Large intestine (tissue), 3 donors: ENCODE measurements around the gene FCRL1. TPM values are rescaled to one million over a fixed set of nuclear protein-coding genes. Genes with fewer than 3 reads are reported as not detected.

Experiments
- DNase-seq, 2 donors: peaks; one replicate each; pipeline versions ENCODE4 v3.0.0 to v3.0.0-alpha.2; 2013
- H3K27ac ChIP-seq: one replicate; pipeline ENCODE4 v1.5.1; 2013; ENCODE audit warnings: low read length
- H3K27me3 ChIP-seq: 2 replicates; pipeline ENCODE4 v1.6.1; 2013; ENCODE audit warnings: low read length; ENCODE audit not compliant: control insufficient read depth, insufficient read depth
- H3K36me3 ChIP-seq: 2 replicates; pipeline ENCODE4 v1.6.1; 2013; ENCODE audit warnings: low read length; ENCODE audit not compliant: control insufficient read depth, insufficient read depth
- H3K4me1 ChIP-seq: one replicate; pipeline ENCODE4 v1.6.1; 2013; ENCODE audit warnings: low read length; ENCODE audit not compliant: control insufficient read depth, insufficient read depth
- H3K4me3 ChIP-seq: one replicate; pipeline ENCODE4 v1.5.1; 2013; ENCODE audit warnings: low read length
- H3K9me3 ChIP-seq: one replicate; pipeline ENCODE4 v1.6.1; 2013; ENCODE audit warnings: mild to moderate bottlenecking, low read depth, low read length, moderate library complexity; ENCODE audit not compliant: control insufficient read depth
- WGBS: methylation state at CpG from one replicate; pipeline ENCODE4 v1.1.5; 2013; ENCODE audit warnings: low lambda C conversion rate; ENCODE audit not compliant: insufficient coverage; 5-methylcytosine and 5-hydroxymethylcytosine counted together
- polyA plus RNA-seq: library from polyadenylated mRNA; unstranded; fragments of 120-200 nt; gene quantifications from one replicate; pipeline ENCODE4 v1.2.1, GENCODE V29; 2013

Gene FCRL1
- polyA plus RNA-seq, 1 donor, result 0.52 TPM

DNA sequence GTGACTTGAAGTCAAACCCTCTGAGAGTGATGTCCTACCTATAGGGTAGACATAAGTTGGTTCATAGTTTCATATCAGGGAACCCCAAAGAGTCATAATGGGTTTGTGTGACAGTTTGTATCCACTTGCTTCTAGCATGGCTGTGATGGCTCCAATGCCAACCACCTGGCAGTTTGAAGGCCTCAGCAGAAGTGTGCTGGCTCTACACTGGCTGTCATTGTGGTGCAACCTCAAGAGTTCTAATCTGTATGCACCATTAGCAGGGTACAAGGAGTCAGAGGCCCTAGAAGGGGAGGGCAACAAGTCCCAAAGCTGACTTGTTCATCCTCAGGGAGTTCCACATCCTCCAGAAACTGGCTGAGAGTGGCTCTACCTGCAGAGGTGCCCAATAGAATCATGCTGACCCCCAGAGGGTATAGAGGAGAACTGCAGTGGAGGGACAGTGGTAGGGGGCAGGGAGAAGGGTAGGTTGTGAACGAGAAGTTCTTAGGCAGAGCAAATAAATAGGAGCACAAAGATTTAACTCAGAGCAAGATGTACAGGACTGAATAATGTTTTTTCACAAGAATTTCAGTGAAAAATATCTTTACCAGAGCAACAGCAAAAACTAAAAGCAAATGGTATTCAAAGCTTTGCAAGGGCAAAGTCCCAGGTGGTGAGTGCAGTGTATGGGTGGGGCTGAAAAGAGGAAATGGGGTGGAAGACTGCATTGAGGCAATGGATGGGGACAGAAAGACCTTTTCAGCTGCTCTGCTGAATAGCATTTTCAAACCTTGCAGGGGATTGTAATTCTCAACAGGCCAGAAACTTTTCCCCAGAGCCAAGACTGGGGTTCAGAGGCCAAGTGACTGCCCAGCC, 46.2 kb downstream of the FCRL1 start:
- Histone ChIP-seq H3K36me3 (no peaks in the 10 kb centered on the region), H3K4me1 (peaks cover 15% of the 10 kb centered on the region), H3K9me3 (no peaks in the 10 kb centered on the region), H3K4me3 (no peak overlapping the region), H3K27ac (peak overlapping the region; percentile 43), H3K27me3 (no peaks in the 10 kb centered on the region)
- DNase-seq, result peak; percentile 48 to 79
- 0% methylated on average over 1 of the region's 1 CpG for WGBS

DNA sequence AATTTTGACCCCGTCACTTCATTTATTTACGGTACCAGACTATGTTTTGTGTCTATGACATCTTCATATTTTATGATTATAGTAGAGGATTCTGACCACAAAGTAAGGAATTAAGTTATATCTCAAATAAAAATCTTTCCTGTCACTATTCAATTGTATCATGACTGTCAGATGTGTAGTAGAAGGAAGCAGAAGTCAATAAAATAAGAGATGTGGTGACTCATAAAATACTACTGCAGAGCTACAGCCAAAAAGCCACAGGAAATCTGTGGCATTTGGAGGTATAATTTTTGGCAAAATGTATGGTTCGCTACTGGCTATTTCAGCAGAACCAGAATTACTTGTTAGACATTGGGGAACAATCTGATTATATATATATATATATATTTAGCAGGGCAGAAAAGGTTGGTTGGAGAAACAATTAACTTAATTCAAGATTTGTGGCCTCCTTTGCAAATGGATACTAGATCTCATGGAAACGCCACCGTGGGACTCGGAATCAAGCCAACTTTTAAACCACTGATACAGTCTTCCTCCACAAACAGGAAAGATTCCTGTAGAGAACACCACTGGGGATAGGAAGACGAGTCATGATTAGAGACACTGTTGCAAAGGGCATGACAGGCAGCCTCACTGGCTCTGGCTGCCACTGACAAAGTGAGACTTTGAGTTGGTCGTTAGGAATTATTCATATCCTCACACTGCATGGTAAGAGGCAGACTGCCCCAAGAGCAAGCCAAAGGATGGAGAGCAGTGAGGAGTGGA, 48.1 kb downstream of the FCRL1 start:
- H3K27ac ChIP-seq, result no peak overlapping the region
- no peaks in the 10 kb centered on the region for H3K27me3 ChIP-seq
- no peak overlapping the region for H3K4me3 ChIP-seq
- no peaks in the 10 kb centered on the region for H3K9me3 ChIP-seq
- no peaks in the 10 kb centered on the region for H3K36me3 ChIP-seq
- H3K4me1 ChIP-seq, result peaks cover 12% of the 10 kb centered on the region
- DNase-seq, result no peak
- WGBS, result 83% methylated on average over 1 of the region's 8 CpGs

DNA sequence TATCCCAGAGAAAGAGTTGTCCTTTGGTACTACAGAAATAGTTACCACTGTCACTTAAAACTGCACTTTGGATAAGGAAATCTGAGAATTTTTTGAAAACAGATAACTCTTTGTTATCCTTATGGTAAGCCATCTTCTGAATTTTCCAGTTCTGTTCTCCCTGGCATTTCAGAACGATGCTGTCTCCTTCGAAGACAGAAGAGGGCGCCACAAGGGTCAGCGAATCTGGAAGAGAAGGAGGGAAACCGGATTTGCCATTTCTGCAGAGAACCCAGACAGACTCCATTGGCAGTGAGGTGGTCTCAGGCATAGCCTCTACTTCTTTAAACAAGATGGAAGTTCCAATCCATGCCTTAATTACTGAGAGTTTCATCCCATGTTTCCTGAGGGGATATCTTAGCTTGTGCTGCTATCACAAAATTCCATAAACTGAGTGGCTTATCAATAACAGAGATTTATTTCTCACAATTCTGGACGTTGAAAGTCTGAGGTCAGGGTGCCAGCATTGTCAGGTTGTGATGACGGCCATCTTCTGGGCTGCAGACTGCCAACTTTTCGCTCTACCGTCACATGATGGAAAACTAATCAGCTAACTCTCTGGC, 49.4 kb downstream of the FCRL1 start:
- H3K27ac ChIP-seq, result no peak overlapping the region

DNA sequence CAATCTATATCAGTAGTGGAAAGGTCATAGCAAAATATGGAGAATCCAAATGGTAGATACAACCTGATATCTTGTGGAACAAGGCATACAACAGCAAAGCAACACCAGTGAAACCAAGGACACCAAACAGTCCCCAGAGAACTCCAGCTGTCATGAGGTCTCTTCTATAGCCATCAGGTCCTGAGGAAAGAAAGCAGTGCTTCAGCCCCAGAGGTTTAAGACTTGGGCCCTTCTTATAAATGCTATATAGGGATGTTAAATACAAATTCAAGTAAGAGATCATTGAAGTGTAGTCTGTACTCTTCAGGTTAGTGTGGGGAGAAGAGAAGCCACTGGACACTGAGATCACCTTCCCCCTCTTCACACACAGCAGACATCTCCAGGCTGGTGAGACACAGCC, 53.1 kb downstream of the FCRL1 start:
- no peaks in the 10 kb centered on the region for H3K9me3 ChIP-seq
- H3K36me3 ChIP-seq, result no peaks in the 10 kb centered on the region

More for the DNA sequence above, 49.4 kb downstream of the FCRL1 start:
- no peaks in the 10 kb centered on the region for H3K9me3 ChIP-seq
- no peak for DNase-seq
- H3K27me3 ChIP-seq, result no peaks in the 10 kb centered on the region
- no peaks in the 10 kb centered on the region for H3K36me3 ChIP-seq
- H3K4me1 ChIP-seq, result peaks cover 12% of the 10 kb centered on the region
- no CpG with 5 or more reads among the region's 9 CpGs for WGBS
- H3K4me3 ChIP-seq, result no peak overlapping the region

DNA sequence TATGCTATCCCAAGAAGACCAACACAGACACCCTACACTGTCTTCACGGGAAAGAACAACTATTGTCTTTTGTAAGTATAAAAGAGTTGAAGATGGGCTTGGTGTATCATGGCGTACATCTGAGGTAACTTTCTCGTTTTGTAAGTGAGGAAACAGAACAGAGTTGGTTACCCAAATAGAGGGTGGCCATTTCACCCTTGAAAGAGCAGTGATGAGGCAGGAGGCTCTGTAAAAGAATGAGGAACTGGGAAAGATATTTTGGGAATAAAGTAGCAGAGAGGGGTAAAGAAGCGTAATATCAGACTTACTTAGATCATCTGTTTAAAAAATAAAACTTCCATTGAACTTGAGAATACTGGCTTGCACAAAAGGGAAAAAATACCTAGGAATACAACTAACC, 61.9 kb downstream of the FCRL1 start:
- WGBS, result 88% methylated on average over 4 of the region's 4 CpGs
- H3K4me3 ChIP-seq, result no peak overlapping the region
- DNase-seq, result no peak
- no peaks in the 10 kb centered on the region for H3K4me1 ChIP-seq
- no peaks in the 10 kb centered on the region for H3K36me3 ChIP-seq
- peaks cover 4% of the 10 kb centered on the region for H3K9me3 ChIP-seq
- no peak overlapping the region for H3K27ac ChIP-seq
- H3K27me3 ChIP-seq, result no peaks in the 10 kb centered on the region

More for the DNA sequence above, 53.1 kb downstream of the FCRL1 start:
- no peak overlapping the region for H3K4me3 ChIP-seq
- no peaks in the 10 kb centered on the region for H3K4me1 ChIP-seq
- no peak for DNase-seq
- H3K27me3 ChIP-seq, result peaks cover 3% of the 10 kb centered on the region
- no peak overlapping the region for H3K27ac ChIP-seq

DNA sequence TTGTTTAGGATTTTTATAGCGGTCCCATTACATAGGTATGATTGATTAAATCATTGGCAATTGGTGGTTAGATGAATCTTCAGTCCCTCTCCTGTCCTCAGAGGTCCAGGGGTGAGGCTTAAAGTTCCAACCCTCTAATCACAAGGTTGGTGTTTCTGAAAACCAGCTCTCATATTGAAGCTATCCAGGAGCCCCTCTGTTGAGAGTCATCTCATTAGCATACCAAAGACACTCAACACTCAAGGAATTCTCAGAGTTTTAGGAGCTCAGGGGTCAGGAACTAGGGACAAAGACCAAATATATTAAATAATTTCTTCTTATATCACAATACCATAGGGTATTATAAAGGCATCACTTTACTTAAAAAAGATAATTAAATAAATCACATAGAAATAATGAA, 66.3 kb downstream of the FCRL1 start:
- DNase-seq, result no peak
- no peak overlapping the region for H3K4me3 ChIP-seq
- H3K36me3 ChIP-seq, result no peaks in the 10 kb centered on the region
- no peaks in the 10 kb centered on the region for H3K4me1 ChIP-seq
- no CpG with 5 or more reads among the region's 1 CpG for WGBS
- H3K27ac ChIP-seq, result no peak overlapping the region
- no peaks in the 10 kb centered on the region for H3K27me3 ChIP-seq
- no peaks in the 10 kb centered on the region for H3K9me3 ChIP-seq

DNA sequence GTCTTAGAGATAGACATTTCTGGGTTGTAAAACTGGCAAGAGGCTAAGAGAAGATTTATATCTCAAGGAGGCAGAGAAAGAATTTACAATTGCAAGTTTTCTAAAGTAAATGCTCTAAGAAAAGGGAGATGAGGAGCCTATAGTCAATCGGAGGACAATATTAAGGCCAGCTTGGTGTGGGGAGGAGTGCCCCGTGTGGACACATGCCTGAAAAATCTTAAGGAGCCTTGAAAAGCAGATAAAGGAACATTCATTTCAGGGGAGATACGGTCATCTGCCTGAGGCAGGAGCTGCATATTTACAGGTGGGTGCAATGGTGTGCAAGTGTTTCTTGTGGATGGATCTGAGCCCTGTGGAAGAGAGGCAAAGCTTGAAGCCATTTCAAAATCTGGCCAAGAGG, 68.6 kb downstream of the FCRL1 start:
- WGBS, result 60% methylated on average over 1 of the region's 3 CpGs
- DNase-seq, result no peak
- Histone ChIP-seq H3K4me1 (no peaks in the 10 kb centered on the region), H3K4me3 (no peak overlapping the region), H3K36me3 (no peaks in the 10 kb centered on the region), H3K27ac (no peak overlapping the region), H3K9me3 (no peaks in the 10 kb centered on the region), H3K27me3 (no peaks in the 10 kb centered on the region)

DNA sequence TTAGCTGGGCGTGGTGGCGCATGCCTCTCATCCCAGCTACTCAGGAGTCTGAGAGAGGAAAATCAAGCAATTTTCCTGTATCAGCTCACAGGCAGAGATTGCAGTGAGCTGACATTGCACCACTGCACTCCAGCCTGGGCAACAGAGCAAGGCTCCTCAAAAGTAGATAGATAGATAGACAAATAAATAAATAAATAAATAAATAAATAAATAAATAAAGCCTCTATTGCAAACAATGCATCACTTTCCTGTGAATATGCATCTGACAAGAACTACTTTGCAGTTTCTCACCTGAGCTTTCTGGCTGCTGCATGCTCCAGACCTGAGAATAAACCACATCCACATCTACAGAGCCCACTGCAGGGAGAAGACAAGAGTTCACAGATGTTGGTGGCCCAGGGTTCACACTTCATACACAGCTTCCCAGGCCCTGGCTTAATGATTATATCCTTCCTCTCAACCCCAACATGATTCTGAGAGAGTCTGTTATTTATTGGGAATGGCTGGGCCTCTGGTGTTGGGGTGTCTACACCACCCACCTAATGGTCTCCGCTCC, 71.6 kb downstream of the FCRL1 start:
- no peak for DNase-seq
- Histone ChIP-seq H3K4me1 (no peaks in the 10 kb centered on the region), H3K4me3 (no peak overlapping the region), H3K36me3 (no peaks in the 10 kb centered on the region), H3K27ac (no peak overlapping the region), H3K27me3 (no peaks in the 10 kb centered on the region), H3K9me3 (no peaks in the 10 kb centered on the region)
- WGBS, result 83% methylated on average over 1 of the region's 3 CpGs
